Left ventricle myocardium inferior (tissue), 1 donor: Measurements from ENCODE around the gene SLC5A10. TPM values are rescaled to one million over a fixed set of nuclear protein-coding genes. Genes with fewer than 3 reads are reported as not detected.

Experiments
- DNase-seq: peaks from one replicate; pipeline ENCODE4 v3.0.0-alpha.2; 2020
- H3K27ac ChIP-seq: fragments of 200-600 bp; replicated peaks from 2 replicates; pipeline ENCODE4 v1.8.0; 2021
- H3K27me3 ChIP-seq: fragments of 200-600 bp; 2 replicates; pipeline ENCODE4 v1.8.0; 2021; ENCODE audit warnings: low read depth
- H3K36me3 ChIP-seq: fragments of 200-600 bp; 2 replicates; pipeline ENCODE4 v1.8.0; 2021
- H3K4me1 ChIP-seq: fragments of 200-600 bp; 2 replicates; pipeline ENCODE4 v1.8.0; 2021
- H3K4me3 ChIP-seq: fragments of 200-600 bp; 2 replicates; pipeline ENCODE4 v1.8.0; 2021; ENCODE audit warnings: mild to moderate bottlenecking, moderate library complexity
- H3K9me3 ChIP-seq: fragments of 200-600 bp; replicated peaks from 2 replicates; pipeline ENCODE4 v1.8.0; 2021
- CTCF ChIP-seq: fragments of 200-600 bp; IDR thresholded peaks from 2 replicates; pipeline ENCODE4 v1.8.0; 2021; ENCODE audit warnings: antibody characterized with exemption, mild to moderate bottlenecking, borderline replicate concordance
- intact Hi-C: fragments of 100-400 bp; cut with micrococcal nuclease; formaldehyde crosslinking; loops from one replicate; pipeline ENCODE4 v1.11.0; 2022
- total RNA-seq: library from RNA; stranded (reverse); fragmentation: NEBNext Ultra II Directional; extraction: Animal tissue kit (Norgen Biotek cat#: 25700); gene quantifications from one replicate; pipeline ENCODE4 v1.2.1, GENCODE V29; 2021
- donor health status: DM: no; HTN: yes; CAD: no; lungs with severe emphysema.

The SLC5A10 gene
- total RNA-seq, 1 donor from 2014 or later: not detected

DNA sequence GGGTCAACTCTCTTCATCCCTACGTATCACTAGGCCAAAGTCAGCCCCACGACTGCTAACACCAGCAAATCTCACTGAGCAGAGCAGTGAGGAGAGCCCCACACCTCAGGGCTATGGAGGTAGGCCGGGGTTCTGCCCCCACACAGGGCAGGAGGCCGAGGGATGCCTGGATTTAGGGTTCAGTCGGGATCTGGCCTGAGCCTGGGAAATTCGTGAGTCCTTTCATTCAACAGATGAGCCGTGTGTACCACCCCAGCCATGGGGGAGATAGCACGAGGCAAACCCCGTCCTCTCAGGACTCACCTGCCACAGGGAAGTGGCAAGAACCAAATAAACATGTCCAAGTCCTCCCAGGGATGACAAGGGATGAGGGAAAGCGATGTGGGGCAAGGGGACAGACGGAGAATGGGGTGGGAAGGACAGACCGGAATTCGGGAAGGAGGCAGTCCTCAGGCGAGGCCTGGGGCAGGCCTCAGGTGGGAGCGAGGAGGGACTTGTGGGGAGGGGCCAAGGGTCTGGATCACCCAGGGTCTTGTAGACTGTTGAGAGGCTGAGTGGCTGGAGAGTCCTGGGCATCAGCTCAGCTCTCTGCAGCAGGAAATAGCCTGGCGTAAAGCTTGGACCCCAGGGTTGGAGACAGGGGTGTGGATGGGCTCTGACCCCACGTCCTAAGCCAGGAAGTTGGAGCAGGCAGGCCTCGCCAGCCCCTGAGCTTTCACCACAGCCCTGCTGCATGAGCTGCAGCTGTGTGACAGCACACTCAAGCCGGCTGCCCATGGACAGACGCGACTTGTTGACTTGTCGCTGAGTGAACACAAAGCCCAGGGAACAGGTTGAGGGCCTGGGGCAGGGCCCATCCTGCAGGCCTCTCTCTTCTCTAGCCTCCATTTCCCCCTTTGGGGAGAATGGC, 60.5 kb downstream of the SLC5A10 start:
- intact Hi-C loops: no loop called here
- Histone ChIP-seq H3K9me3 (no peaks in the 10 kb centered on the region), H3K4me1 (no peaks in the 10 kb centered on the region), H3K27me3 (no peaks in the 10 kb centered on the region), H3K36me3 (no peaks in the 10 kb centered on the region), H3K27ac (no peak overlapping the region), H3K4me3 (no peak overlapping the region)
- no peak for TF ChIP-seq CTCF
- no peak for DNase-seq

GRCh38 chr17:19013226-19013625, 61.3 kb downstream of the SLC5A10 start:
- H3K9me3 ChIP-seq: no peaks in the 10 kb centered on the region
- TF ChIP-seq CTCF: no peak
- intact Hi-C loops: no loop called here

DNA sequence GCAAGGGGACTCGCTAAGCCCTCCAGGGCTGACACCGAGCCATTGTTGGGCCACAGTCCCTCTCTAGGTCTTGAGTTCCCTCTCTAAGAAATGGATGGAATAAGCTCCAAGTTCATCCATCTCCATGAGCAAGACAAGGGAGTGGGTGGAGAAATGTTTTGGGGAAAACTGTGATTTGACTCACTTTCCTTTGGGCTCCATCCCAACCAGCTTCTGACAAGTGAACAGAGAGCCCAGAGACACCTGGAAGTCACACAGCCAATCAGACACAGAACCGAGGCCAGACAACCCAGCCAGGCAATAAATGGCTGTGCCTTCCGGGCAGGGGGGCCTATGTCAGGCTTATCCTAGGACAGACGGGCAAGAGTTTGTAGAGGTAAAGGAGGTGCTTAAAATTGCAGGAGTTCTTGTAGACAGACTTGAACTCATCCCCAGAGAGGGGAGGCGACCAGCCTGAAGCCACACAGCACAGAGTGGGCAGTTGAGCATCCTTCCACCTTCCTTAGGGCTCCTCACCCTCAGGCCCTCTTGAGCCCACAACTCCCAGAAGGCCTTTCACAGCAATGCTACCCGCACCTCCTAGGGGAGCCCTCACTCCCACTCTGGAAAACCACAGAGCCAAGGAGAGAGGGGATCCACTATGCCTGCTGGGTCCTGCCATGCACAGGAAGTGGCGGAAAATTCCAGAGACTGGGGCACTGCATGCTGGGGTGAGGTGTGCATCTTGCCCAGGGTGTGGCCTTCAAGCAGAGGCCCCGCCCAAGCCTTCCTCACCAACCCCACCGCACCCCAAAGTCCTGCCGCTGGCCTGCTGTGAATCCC, 62.1 kb downstream of the SLC5A10 start:
- H3K9me3 ChIP-seq: no peaks in the 10 kb centered on the region
- no peak overlapping the region for H3K27ac ChIP-seq
- no peaks in the 10 kb centered on the region for H3K36me3 ChIP-seq
- H3K4me3 ChIP-seq: no peak overlapping the region
- H3K27me3 ChIP-seq: no peaks in the 10 kb centered on the region
- intact Hi-C loops: no loop called here
- DNase-seq: no peak
- no peaks in the 10 kb centered on the region for H3K4me1 ChIP-seq
- TF ChIP-seq CTCF: no peak

More at GRCh38 chr17:19013226-19013625, 61.3 kb downstream of the SLC5A10 start:
- no peak overlapping the region for H3K4me3 ChIP-seq
- no peaks in the 10 kb centered on the region for H3K4me1 ChIP-seq
- H3K36me3 ChIP-seq: no peaks in the 10 kb centered on the region
- DNase-seq: no peak
- no peaks in the 10 kb centered on the region for H3K27me3 ChIP-seq
- no peak overlapping the region for H3K27ac ChIP-seq

DNA sequence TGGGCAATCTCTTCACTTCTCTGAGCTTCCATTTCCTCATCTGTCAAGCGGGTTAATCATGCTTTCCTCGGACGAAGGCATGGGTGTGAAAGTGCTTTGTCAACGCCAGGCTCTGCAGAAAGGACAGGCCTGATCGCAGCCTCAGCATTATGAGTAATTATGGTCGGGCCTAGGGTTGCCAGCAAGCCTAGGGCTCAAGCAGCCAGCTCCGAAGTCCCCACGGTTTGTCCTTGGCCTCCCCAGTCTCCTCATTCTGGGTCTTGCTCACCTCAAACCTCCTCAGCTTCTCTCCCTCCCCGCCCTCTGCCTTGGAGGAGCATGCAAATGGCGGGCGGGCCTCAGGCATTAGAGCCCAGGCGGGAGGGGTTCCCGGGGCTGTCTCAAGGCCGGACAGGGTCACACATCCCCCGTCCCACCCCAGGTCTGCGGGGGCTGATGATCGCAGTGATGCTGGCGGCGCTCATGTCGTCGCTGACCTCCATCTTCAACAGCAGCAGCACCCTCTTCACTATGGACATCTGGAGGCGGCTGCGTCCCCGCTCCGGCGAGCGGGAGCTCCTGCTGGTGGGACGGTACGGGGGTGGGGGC, 62.8 kb downstream of the SLC5A10 start:
- no peaks in the 10 kb centered on the region for H3K36me3 ChIP-seq
- intact Hi-C loops: no loop called here
- no peaks in the 10 kb centered on the region for H3K27me3 ChIP-seq
- no peaks in the 10 kb centered on the region for H3K4me1 ChIP-seq
- no peak for DNase-seq
- H3K9me3 ChIP-seq: no peaks in the 10 kb centered on the region
- H3K27ac ChIP-seq: no peak overlapping the region
- H3K4me3 ChIP-seq: no peak overlapping the region
- TF ChIP-seq CTCF: no peak

- no peak for TF ChIP-seq CTCF
- intact Hi-C loops: no loop called here
- no peak overlapping the region for H3K4me3 ChIP-seq
Observed at GRCh38 chr17:19015428-19015827, 63.5 kb downstream of the SLC5A10 start.

More at GRCh38 chr17:19015428-19015827, 63.5 kb downstream of the SLC5A10 start:
- no peak overlapping the region for H3K27ac ChIP-seq
- no peaks in the 10 kb centered on the region for H3K9me3 ChIP-seq
- H3K36me3 ChIP-seq: no peaks in the 10 kb centered on the region
- DNase-seq: no peak
- H3K4me1 ChIP-seq: no peaks in the 10 kb centered on the region
- no peaks in the 10 kb centered on the region for H3K27me3 ChIP-seq
